Nephron (organoid): ENCODE data around the gene IGSF6.

Source experiments
- H3K27ac Mint-ChIP-seq, 3 experiments: 2 replicates each; pipeline ENCODE4 v1.8.0; 2020; ENCODE audit warnings: mixed read lengths in 3 of 3, mild to moderate bottlenecking in 2 of 3, moderate library complexity in 1 of 3
- H3K27me3 Mint-ChIP-seq: 2 replicates; pipeline ENCODE4 v1.8.0; 2021; ENCODE audit warnings: low read depth, mild to moderate bottlenecking, moderate library complexity, mixed read lengths
- H3K36me3 Mint-ChIP-seq: 2 replicates; pipeline ENCODE4 v1.8.0; 2020; ENCODE audit warnings: low read depth, mixed read lengths
- H3K4me1 Mint-ChIP-seq: 2 replicates; pipeline ENCODE4 v1.8.0; 2020; ENCODE audit warnings: mixed read lengths
- H3K4me3 Mint-ChIP-seq, 3 experiments: 2 replicates each; pipeline ENCODE4 v1.8.0; 2020; ENCODE audit warnings: mild to moderate bottlenecking in 3 of 3, mixed read lengths in 3 of 3, moderate library complexity in 2 of 3
- H3K9me3 Mint-ChIP-seq: 2 replicates; pipeline ENCODE4 v1.8.0; 2020; ENCODE audit warnings: mixed read lengths
- TF ChIP-seq, protein P1 (sequence below), 3 experiments: fragments of 200-600 bp; sonication (generic); IDR thresholded peaks; one replicate each; pipeline ENCODE4 v1.5.0; 2021; ENCODE audit warnings: antibody characterized with exemption in 3 of 3; ENCODE audit not compliant: unreplicated experiment in 3 of 3

IGSF6 gene

GRCh38 chr16:21643785-21644184, 8.6 kb downstream of the IGSF6 start:
- Mint-ChIP-seq H3K9me3 (no peaks in the 10 kb centered on the region), H3K27me3 (no peaks in the 10 kb centered on the region), H3K4me3 (no peak overlapping the region), H3K4me1 (peaks cover 8% of the 10 kb centered on the region), H3K36me3 (peaks cover 3% of the 10 kb centered on the region), H3K27ac (no peak overlapping the region)
- TF ChIP-seq, protein P1, sequence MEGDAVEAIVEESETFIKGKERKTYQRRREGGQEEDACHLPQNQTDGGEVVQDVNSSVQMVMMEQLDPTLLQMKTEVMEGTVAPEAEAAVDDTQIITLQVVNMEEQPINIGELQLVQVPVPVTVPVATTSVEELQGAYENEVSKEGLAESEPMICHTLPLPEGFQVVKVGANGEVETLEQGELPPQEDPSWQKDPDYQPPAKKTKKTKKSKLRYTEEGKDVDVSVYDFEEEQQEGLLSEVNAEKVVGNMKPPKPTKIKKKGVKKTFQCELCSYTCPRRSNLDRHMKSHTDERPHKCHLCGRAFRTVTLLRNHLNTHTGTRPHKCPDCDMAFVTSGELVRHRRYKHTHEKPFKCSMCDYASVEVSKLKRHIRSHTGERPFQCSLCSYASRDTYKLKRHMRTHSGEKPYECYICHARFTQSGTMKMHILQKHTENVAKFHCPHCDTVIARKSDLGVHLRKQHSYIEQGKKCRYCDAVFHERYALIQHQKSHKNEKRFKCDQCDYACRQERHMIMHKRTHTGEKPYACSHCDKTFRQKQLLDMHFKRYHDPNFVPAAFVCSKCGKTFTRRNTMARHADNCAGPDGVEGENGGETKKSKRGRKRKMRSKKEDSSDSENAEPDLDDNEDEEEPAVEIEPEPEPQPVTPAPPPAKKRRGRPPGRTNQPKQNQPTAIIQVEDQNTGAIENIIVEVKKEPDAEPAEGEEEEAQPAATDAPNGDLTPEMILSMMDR (IDR thresholded peaks at IDR 0.05; ENCODE audit: unreplicated experiment in 3 of 3), result no peak

GRCh38 chr16:21642861-21643260, 9.5 kb downstream of the IGSF6 start:
- no peaks in the 10 kb centered on the region for H3K27me3 Mint-ChIP-seq
- no peak overlapping the region for H3K27ac Mint-ChIP-seq
- peaks cover 8% of the 10 kb centered on the region for H3K4me1 Mint-ChIP-seq
- peaks cover 3% of the 10 kb centered on the region for H3K36me3 Mint-ChIP-seq
- TF ChIP-seq, protein P1 (IDR thresholded peaks at IDR 0.05; ENCODE audit: unreplicated experiment in 3 of 3), result no peak
- H3K4me3 Mint-ChIP-seq, result no peak overlapping the region
- H3K9me3 Mint-ChIP-seq, result no peaks in the 10 kb centered on the region

DNA sequence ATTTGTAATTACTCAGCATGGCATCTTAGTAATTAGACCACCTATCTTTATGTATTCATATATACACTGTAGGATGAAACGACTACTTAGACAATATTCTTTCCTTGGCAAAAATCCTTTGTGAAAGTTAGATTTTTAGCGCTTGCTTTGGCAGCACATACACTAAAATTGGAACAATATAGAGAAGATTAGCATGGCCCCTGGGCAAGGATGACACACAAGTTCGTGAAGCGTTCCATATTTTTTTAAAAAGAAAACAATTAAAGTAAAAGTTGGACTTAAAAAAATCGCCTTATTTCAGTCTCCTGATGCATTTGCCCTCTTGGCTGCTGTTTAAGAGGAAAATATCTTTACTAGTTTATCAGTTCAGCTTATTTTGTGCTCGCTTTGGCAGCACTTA, 10.5 kb downstream of the IGSF6 start:
- Mint-ChIP-seq H3K4me3 (no peak overlapping the region), H3K36me3 (peaks cover 6% of the 10 kb centered on the region), H3K27ac (peak overlapping the region in 1 of 3 experiments; percentile 15), H3K27me3 (no peaks in the 10 kb centered on the region), H3K9me3 (no peaks in the 10 kb centered on the region), H3K4me1 (peaks cover 8% of the 10 kb centered on the region)
- TF ChIP-seq, protein P1 (IDR thresholded peaks at IDR 0.05; ENCODE audit: unreplicated experiment in 3 of 3), result no peak

GRCh38 chr16:21639493-21639892, 12.9 kb downstream of the IGSF6 start:
- no peaks in the 10 kb centered on the region for H3K9me3 Mint-ChIP-seq
- no peaks in the 10 kb centered on the region for H3K27me3 Mint-ChIP-seq
- no peak overlapping the region for H3K4me3 Mint-ChIP-seq
- TF ChIP-seq, protein P1 (IDR thresholded peaks at IDR 0.05; ENCODE audit: unreplicated experiment in 3 of 3), result no peak
- H3K4me1 Mint-ChIP-seq, result peaks cover 4% of the 10 kb centered on the region
- H3K27ac Mint-ChIP-seq, result no peak overlapping the region
- H3K36me3 Mint-ChIP-seq, result peaks cover 28% of the 10 kb centered on the region

- H3K4me3 Mint-ChIP-seq, result no peak overlapping the region
- no peaks in the 10 kb centered on the region for H3K9me3 Mint-ChIP-seq
- no peaks in the 10 kb centered on the region for H3K27me3 Mint-ChIP-seq
- peaks cover 37% of the 10 kb centered on the region for H3K36me3 Mint-ChIP-seq
- H3K27ac Mint-ChIP-seq, result peak overlapping the region in 1 of 3 experiments; percentile 2
- H3K4me1 Mint-ChIP-seq, result no peaks in the 10 kb centered on the region
- TF ChIP-seq, protein P1 (IDR thresholded peaks at IDR 0.05; ENCODE audit: unreplicated experiment in 3 of 3), result no peak
Observed at GRCh38 chr16:21638573-21638975, 13.8 kb downstream of the IGSF6 start.
